AG09319 (cell line): Measurements from ENCODE around the gene SLX9.

Experiments
- DNase-seq: peaks from one replicate; pipeline ENCODE4 v3.0.0-alpha.2; 2010; ENCODE audit warnings: low read depth; ENCODE audit errors: extremely low read depth
- CTCF ChIP-seq: IDR thresholded peaks from 2 replicates; pipeline ENCODE4 v1.5.1; 2011; ENCODE audit warnings: low read depth, mild to moderate bottlenecking, inconsistent platforms, low read length, moderate library complexity

Gene SLX9

DNA sequence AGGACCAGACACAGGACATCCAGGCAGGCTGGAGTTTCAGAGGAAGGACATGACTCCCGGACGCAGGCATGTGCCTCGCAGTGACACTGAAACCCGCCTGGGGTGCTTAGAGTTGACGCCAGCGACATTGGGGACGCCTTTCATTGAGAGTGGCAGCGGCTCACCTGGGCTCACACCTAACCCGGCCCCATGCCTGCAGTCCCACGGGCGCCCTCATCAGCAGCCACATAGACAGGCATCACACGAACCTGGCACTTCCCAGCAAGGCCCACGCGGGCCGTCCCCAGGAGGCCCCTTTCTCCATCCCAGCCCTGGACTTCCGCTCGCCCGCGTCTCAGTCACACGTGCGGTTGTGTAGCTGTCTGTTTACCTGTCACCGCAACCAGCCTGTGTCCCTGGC lies 36.1 kb upstream of the SLX9 start:
- TF ChIP-seq CTCF, result no peak
- no peak for DNase-seq

GRCh38 chr21:44904141-44904923 lies 35.5 kb upstream of the SLX9 start:
- DNase-seq, result no peak
- TF ChIP-seq CTCF, result no peak

DNA sequence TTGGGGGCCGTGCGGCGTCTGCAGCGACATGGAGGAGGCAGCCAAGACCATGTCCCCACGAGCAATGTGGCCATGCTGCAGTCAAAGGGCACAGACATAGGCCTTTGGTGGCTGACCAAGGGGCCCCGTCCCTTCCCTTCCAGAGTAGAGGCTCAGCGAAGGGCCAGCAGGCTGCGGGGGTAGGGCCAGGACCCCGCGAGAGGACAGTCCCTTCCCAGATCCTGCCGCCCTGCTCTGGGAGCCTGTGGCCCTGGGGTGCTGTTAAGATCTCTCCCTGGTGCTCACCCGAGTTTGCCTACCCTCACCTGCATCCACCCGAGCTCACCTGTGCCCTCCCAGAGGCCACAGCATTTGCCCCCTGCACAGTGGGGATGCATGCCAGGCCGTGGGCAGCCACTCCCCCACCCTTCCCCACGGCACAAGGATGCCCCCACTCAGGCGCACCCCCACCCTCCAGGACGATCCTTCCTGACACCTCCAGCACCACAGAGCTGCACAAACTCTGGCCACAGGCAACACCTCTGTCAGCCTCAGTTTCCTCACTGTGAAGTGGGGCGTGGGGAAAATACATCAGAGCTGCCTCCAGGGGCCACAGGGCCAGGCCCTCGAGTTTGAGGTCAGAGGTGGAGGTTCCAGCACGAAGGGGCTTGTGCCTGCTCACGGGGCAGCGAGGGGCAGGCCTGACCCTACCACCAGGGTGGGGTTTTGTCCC lies 34.7 kb upstream of the SLX9 start:
- DNase-seq, result no peak
- TF ChIP-seq CTCF, result no peak

DNA sequence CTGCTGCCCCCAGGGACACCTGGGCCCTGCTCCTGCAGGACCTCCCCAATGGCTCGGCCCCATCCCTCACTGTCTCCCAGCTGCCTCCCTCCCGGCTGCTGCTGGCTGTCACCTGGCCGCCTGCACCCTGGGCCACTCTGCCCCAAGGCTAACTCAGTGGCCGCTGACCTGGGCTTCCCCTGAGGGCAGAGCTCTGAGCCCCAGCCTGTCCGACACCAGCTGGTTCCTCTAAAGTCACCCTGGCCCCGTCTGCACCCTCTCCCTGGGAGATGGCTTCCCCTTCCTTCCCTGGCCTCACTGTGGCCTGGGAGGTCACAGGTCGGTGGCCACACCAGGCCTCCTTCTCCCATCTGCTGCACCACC lies 34.1 kb upstream of the SLX9 start:
- TF ChIP-seq CTCF, result no peak
- no peak for DNase-seq

DNA sequence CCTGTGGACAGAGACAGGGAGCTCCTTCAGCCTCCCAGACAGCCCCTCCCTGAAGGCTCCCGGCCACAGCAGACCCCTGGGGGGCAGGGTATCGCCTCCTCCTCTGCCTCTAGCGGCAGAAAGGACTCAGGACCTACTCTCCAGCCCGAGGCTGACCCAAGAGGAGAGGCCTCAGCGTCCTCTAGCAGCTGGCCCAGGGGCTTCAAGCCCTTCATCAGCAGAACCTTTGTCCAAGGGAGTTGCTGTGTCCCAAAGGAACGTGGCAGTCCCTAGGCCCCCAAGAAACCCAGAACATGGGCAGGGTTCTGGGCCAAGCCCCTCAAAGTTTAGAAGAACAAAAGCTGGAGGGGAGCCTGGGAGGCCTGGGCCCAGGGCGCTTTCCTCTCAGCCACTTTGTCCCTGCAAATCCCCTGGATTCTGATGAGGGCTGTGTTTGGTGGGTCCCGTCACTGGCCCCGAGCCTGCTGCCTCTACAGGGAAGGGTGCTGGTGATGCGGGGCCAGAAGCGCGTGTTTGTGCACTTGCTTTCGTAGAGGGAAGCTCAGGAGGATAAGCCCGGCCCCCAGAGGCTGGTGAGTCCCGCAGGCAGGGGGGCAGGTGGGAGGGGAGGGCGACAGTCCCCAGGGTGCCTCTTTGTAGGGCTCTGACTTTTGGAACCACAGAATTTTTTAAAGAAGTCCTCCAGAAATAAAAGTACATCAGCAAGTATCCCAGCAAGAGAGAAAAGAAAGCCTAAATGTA lies 32.4 kb upstream of the SLX9 start:
- no peak for TF ChIP-seq CTCF
- no peak for DNase-seq

- no peak for TF ChIP-seq CTCF
Observed at GRCh38 chr21:44907966-44908895, 31.6 kb upstream of the SLX9 start.

More at GRCh38 chr21:44907966-44908895, 31.6 kb upstream of the SLX9 start:
- DNase-seq, result no peak
